ENCODE data around the gene SLC26A3.

- TF ChIP-seq CTCF (conservative IDR thresholded peaks at IDR 0.05; ENCODE audit: low read depth, low read length): no peak
- no peak for TF ChIP-seq EZH2phosphoT487 (IDR thresholded peaks at IDR 0.05; ENCODE audit: borderline replicate concordance, low read length)
Observed at GRCh38 chr7:107815254-107815882, 12.3 kb upstream of the SLC26A3 start.

All from PC-3 (cell line).